Keratinocyte (primary cell): ENCODE data around the gene LHPP. TPM values are rescaled to one million over a fixed set of nuclear protein-coding genes. Genes with fewer than 3 reads are reported as not detected.

Source experiments
- DNase-seq: peaks from one replicate; pipeline ENCODE4 v3.0.0-alpha.2; 2011; ENCODE audit warnings: low read depth, missing footprints, low spot score
- FAIRE-seq: peaks from 2 replicates; lab custom pipeline; 2011; peaks lifted over from hg19 to GRCh38; lab: Jason Lieb, UNC
- H2AFZ ChIP-seq: 2 replicates; pipeline ENCODE4 v1.6.0; 2012; ENCODE audit warnings: low read length, control low read depth, inconsistent platforms; ENCODE audit not compliant: control insufficient read depth
- H3K27ac ChIP-seq: 2 replicates; pipeline ENCODE4 v1.5.1; 2011; ENCODE audit warnings: low read length; ENCODE audit not compliant: control insufficient read depth, insufficient read depth
- H3K27me3 ChIP-seq: 3 replicates; pipeline ENCODE4 v1.6.0; 2011; ENCODE audit warnings: low read length; ENCODE audit not compliant: control insufficient read depth, insufficient read depth; ENCODE audit errors: extremely low read depth
- H3K36me3 ChIP-seq, 2 experiments: 2 replicates in 1 of 2; 3 replicates in 1 of 2; pipeline ENCODE4 v1.5.1; 2011; ENCODE audit warnings: low read length in 2 of 2, mild to moderate bottlenecking in 1 of 2; ENCODE audit not compliant: control insufficient read depth in 2 of 2, insufficient read depth in 2 of 2; ENCODE audit errors: extremely low read depth in 1 of 2
- H3K4me1 ChIP-seq: 3 replicates; pipeline ENCODE4 v1.5.1; 2011; ENCODE audit warnings: low read length; ENCODE audit not compliant: control insufficient read depth, insufficient read depth; ENCODE audit errors: extremely low read depth
- H3K4me2 ChIP-seq: 3 replicates; pipeline ENCODE4 v1.6.0; 2011; ENCODE audit warnings: low read depth, low read length; ENCODE audit not compliant: control insufficient read depth, insufficient read depth; ENCODE audit errors: extremely low read depth
- H3K4me3 ChIP-seq, 3 experiments: fragments of 200-600 bp in 1 of 3; sonication (generic) in 1 of 3; 2 replicates in 2 of 3; 3 replicates in 1 of 3; pipeline ENCODE4 v1.5.1; 2011 to 2016; ENCODE audit warnings: low read length in 3 of 3, mild to moderate bottlenecking in 3 of 3, control low read depth in 2 of 3, inconsistent platforms in 1 of 3, low read depth in 1 of 3, mixed read lengths in 1 of 3, mixed run types in 1 of 3, moderate library complexity in 1 of 3; ENCODE audit not compliant: control insufficient read depth in 2 of 3, insufficient read depth in 2 of 3; ENCODE audit errors: extremely low read depth in 1 of 3
- H3K79me2 ChIP-seq: 2 replicates; pipeline ENCODE4 v1.6.0; 2012; ENCODE audit warnings: low read length; ENCODE audit not compliant: control insufficient read depth, insufficient read depth
- H3K9ac ChIP-seq: 3 replicates; pipeline ENCODE4 v1.6.0; 2011; ENCODE audit warnings: low read length; ENCODE audit not compliant: control insufficient read depth, insufficient read depth; ENCODE audit errors: extremely low read depth
- H3K9me1 ChIP-seq: 3 replicates; pipeline ENCODE4 v1.6.0; 2011; ENCODE audit warnings: low read length; ENCODE audit not compliant: control insufficient read depth, insufficient read depth; ENCODE audit errors: extremely low read depth
- H3K9me3 ChIP-seq: 2 replicates; pipeline ENCODE4 v1.5.1; 2012; ENCODE audit warnings: low read depth, low read length; ENCODE audit not compliant: control insufficient read depth
- H4K20me1 ChIP-seq: 3 replicates; pipeline ENCODE4 v1.6.0; 2011; ENCODE audit warnings: low read length; ENCODE audit not compliant: control insufficient read depth, insufficient read depth; ENCODE audit errors: extremely low read depth
- EZH2 ChIP-seq: IDR thresholded peaks from one replicate; pipeline ENCODE4 v1.6.1; 2012; ENCODE audit warnings: inconsistent platforms, mild to moderate bottlenecking, low read length, moderate library complexity
- dilution Hi-C: fragments of 300-500 bp; cut with MboI; formaldehyde crosslinking; loops from one replicate; pipeline ENCODE4 v1.7.0; 2020; ENCODE audit warnings: low sequenced_read_pairs; ENCODE audit not compliant: extremely low pct_ligation_motif_present
- polyA plus RNA-seq, 5 experiments: library from polyadenylated mRNA; depleted of rRNA in 3 of 5; stranded (reverse) in 3 of 5; stranded (forward) in 1 of 5; unstranded in 1 of 5; fragments of >200 nt; gene quantifications; 1 replicate in 1 of 5; 2 replicates in 3 of 5; 3 replicates in 1 of 5; pipeline versions ENCODE4 v1.2.1 to v1.2.3, GENCODE V29; 2011 to 2012; ENCODE audit warnings: missing spikeins in 2 of 5, low read depth in 1 of 5, low replicate concordance in 1 of 5
- TF ChIP-seq, protein P1 (sequence below), 3 experiments: IDR thresholded peaks in 1 of 3; conservative IDR thresholded peaks in 1 of 3; optimal IDR thresholded peaks in 1 of 3; 2 replicates in 2 of 3; 3 replicates in 1 of 3; pipeline versions ENCODE3 to v1.5.1; 2011; ENCODE audit warnings: low read length in 3 of 3, mild to moderate bottlenecking in 3 of 3, moderate library complexity in 2 of 3, control low read depth in 1 of 3, inconsistent platforms in 1 of 3; ENCODE audit not compliant: insufficient read depth in 2 of 3; ENCODE audit errors: extremely low read depth in 1 of 3

The LHPP gene
- polyA plus RNA-seq, 1 donor (not counting 4 experiments of a cell fraction or from before 2014, with no cell fraction given), result 13.1 TPM

DNA sequence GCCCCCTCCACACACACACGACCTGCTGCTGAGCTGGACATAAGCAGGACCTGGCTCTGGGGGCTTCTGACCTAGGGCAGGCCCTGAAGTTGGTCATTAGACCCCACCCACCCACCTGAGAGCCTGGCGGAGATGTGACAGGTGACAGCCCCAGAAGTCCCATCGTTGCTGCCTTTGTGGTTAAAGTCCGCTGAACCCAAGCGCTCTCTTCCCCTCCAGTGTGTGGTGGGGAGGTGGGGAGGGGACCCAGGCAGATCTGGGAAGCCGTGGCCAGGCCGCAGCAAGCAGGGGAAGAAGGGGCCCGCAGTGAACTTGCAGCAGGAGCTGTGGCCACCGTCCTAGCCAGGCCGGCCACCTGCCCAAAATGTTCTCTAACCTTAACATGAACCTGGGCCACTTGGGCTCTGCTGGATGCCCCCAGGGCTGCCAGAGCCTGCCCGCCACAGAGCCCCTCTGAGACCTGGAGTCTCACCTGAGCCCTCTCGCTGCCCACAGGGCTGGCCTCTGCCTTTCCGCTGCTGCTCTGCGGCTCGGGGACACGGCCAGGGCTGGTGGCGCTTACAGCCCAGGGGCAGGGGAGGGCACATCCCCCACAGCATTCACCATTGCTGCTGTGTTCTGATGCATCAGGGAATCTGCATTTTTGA lies 65.1 kb downstream of the LHPP start:
- Histone ChIP-seq H4K20me1 (no peaks in the 10 kb centered on the region), H3K79me2 (no peaks in the 10 kb centered on the region), H3K9me3 (no peaks in the 10 kb centered on the region), H3K4me3 (no peak overlapping the region), H3K9me1 (no peaks in the 10 kb centered on the region), H3K4me1 (peaks cover 13% of the 10 kb centered on the region), H3K4me2 (no peak overlapping the region), H3K36me3 (no peaks in the 10 kb centered on the region), H2AFZ (no peak overlapping the region), H3K9ac (no peak overlapping the region), H3K27me3 (no peaks in the 10 kb centered on the region), H3K27ac (no peak overlapping the region)
- dilution Hi-C loops, result no loop called here
- FAIRE-seq (no peak), DNase-seq (no peak)
- TF ChIP-seq EZH2, result no peak
- TF ChIP-seq, protein P1, sequence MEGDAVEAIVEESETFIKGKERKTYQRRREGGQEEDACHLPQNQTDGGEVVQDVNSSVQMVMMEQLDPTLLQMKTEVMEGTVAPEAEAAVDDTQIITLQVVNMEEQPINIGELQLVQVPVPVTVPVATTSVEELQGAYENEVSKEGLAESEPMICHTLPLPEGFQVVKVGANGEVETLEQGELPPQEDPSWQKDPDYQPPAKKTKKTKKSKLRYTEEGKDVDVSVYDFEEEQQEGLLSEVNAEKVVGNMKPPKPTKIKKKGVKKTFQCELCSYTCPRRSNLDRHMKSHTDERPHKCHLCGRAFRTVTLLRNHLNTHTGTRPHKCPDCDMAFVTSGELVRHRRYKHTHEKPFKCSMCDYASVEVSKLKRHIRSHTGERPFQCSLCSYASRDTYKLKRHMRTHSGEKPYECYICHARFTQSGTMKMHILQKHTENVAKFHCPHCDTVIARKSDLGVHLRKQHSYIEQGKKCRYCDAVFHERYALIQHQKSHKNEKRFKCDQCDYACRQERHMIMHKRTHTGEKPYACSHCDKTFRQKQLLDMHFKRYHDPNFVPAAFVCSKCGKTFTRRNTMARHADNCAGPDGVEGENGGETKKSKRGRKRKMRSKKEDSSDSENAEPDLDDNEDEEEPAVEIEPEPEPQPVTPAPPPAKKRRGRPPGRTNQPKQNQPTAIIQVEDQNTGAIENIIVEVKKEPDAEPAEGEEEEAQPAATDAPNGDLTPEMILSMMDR (optimal IDR thresholded peaks at IDR 0.05 in 1 of 3, IDR thresholded peaks at IDR 0.05 in 1 of 3, conservative IDR thresholded peaks at IDR 0.05 in 1 of 3; ENCODE audit: extremely low read depth in 1 of 3, insufficient read depth in 2 of 3, low read length in 3 of 3), result no peak

DNA sequence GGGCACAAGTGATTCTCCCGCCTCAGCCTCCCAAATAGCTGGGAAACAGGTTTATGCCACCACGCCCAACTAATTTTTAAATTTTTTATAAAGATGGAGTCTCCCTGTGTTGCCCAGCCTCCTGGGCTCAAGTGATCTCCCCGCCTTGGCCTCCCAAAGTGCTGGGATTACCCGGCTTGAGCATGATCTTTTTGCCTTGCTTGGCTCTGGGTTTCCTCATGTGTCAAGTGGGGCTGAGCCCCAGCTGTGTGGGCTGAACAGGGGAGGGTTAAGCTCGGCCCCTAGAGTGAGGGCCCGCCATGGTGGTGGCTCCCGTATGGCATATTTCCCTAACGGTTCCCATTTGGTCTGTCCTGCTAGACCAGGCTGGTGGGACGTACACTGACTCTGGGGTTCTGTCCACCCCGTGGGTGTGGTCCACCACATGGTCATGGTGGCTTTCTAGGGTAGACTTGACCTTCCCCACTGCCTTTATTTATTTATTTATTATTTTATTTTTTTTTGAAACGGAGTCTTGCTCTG lies 66.3 kb downstream of the LHPP start:
- TF ChIP-seq EZH2, result no peak
- TF ChIP-seq, protein P1 (optimal IDR thresholded peaks at IDR 0.05 in 1 of 3, IDR thresholded peaks at IDR 0.05 in 1 of 3, conservative IDR thresholded peaks at IDR 0.05 in 1 of 3; ENCODE audit: extremely low read depth in 1 of 3, insufficient read depth in 2 of 3, low read length in 3 of 3), result no peak
- Histone ChIP-seq H3K4me1 (peaks cover 16% of the 10 kb centered on the region), H3K9me3 (no peaks in the 10 kb centered on the region), H3K79me2 (no peaks in the 10 kb centered on the region), H2AFZ (no peak overlapping the region), H3K27me3 (no peaks in the 10 kb centered on the region), H3K36me3 (no peaks in the 10 kb centered on the region), H3K4me2 (no peak overlapping the region), H3K9me1 (no peaks in the 10 kb centered on the region), H3K9ac (no peak overlapping the region), H3K4me3 (no peak overlapping the region), H3K27ac (no peak overlapping the region), H4K20me1 (no peaks in the 10 kb centered on the region)
- no peak for FAIRE-seq
- dilution Hi-C loops, result no loop called here
- DNase-seq, result no peak
